Transverse colon (tissue), 3 donors: ENCODE measurements around the gene PDE7B.

Experiments used
- POLR2A ChIP-seq: fragments of 450-650 bp; IDR thresholded peaks from one replicate; pipeline ENCODE4 v1.6.1; 2016; ENCODE audit warnings: antibody characterized with exemption, mild to moderate bottlenecking, moderate library complexity
- POLR2AphosphoS5 ChIP-seq, 3 donors: sonication (generic); formaldehyde crosslinking; IDR thresholded peaks; one replicate each; pipeline ENCODE4 v1.6.1; 2016; ENCODE audit warnings: antibody characterized with exemption in 3 of 3

DNA sequence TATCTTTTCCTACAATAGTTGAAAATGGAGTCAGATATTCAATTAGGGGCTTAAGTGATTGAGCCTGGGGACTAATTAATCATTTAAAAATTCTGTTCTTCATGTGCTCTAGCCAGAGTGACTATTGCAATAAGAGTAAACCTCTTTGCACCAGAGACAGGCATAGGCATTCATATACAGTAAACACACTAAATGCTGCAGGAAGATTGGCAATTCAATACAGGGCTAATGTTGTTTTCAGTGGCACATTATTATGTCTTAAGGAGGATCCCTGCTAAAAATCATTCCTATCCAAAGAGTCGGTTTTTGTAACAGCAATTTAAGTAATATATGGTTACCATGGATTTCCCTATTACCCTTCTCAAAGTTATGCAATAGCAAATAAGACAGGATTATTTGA, 1.2 kb downstream of the PDE7B start:
- TF ChIP-seq POLR2AphosphoS5 (IDR thresholded peaks at IDR 0.05), result no peak
- TF ChIP-seq POLR2A, result no peak
